Measurements from ENCODE around the gene AGFG2.
A peak's percentile ranks its signal among the peaks of the same experiment; 100 is the strongest.
"Not testable (repeated sequence)": the region's sequence is repeated elsewhere in the genome, so short reads cannot be mapped to it uniquely, and the experiment has no call there.

The AGFG2 gene

DNA sequence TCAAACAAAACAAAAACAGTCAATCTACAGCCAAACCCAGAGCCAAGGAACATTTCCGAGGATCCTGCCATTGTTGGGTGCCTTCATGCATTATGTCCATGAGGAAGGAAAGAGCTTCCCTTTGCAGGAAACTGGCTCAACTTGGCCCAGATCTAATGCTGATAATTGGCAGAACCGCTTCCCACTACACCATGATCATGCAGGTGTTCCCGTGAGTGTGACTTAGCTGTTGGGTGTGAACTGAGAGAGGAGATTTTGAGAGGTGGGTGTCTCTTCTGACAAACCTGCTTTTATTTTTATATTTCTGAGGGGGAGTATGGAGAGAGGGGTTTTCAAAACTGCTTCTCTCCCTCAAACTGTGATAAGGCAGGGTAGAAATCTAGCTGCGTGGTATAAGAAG, 20.1 kb downstream of the AGFG2 start:
- no peak for TF ChIP-seq CTCF (IDR thresholded peaks at IDR 0.05; ENCODE audit: insufficient read depth, low read depth, low read length, missing control alignments)
- no peak for DNase-seq (ENCODE audit: low read depth)
- no peak overlapping the region for H3K4me3 ChIP-seq (ENCODE audit: low read length)

DNA sequence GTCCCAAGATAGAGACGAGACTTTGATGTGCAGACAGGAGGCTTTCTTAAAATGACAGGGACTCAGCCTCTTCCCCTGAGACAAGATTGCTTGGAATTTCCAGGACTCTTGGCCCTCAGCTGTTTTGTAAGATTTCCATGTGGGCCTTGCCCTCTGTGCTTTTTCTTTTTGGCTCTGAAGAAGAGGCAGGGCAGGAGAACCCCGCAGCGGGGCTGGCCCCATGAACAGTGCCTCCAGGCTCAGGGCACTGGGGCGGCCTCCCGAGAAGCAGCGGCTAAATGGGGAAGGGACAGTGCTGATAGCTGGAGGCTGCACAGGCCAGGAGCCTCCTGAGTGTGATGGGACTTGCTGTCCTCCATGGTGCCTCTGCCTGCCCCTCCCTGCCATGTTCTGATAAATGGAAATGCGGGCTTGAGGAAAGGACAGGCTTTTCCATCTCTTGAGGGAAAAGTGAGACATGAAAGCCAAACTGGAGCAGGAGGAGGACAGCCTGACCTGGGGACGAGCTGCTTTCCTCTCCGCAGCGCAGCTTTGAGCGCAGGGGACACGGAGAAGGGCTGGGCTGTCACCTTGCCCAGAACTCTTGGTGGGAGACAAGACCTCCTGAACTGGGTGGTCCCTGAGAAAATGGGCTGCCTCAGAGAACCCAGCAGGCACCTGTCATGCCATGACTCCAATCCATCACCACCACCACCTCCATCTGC, 22.6 kb downstream of the AGFG2 start:
- DNase-seq (ENCODE audit: low read depth) = no peak
- TF ChIP-seq CTCF (IDR thresholded peaks at IDR 0.05; ENCODE audit: insufficient read depth, low read depth, low read length, missing control alignments) = no peak

DNA sequence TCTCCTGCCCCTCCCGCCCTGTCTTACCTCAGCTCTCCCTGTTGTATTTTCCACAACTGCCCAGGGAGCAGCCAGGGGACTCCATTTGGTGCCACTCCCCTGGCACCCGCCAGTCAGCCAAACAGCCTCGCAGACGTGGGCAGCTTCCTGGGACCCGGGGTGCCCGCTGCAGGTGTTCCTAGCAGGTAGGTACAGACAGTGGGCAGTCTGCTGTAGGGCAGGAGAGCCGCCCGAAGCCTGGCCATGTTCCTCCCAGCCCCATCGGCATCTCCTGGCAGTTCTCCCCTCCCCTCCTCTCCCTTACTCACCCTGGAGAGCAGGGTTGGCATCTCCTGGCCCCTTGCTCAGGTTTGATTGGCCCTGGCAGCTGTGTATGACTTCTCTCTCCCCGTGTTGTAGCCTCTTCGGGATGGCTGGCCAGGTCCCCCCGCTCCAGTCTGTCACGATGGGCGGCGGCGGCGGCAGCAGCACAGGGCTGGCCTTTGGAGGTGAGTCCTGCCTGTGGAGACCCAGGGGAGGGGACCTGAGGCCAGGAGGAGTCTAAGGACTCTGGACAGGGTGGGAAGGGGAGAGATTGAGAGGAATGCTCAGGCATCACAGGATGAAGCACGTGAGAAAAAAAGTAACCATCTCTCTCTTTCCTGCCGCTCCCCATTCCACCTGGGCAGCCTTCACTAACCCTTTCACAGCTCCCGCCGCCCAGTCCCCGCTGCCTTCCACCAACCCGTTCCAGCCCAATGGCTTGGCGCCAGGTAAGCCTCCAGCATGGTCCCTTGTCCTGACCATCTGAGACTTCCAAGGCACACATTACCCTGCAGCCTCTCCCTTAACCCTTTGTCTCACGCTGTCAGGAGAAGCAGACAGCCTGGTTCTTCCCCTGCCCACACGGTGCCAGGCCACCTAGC, 23.4 kb downstream of the AGFG2 start:
- no peak for DNase-seq (ENCODE audit: low read depth)
- no peak overlapping the region for H3K4me3 ChIP-seq (ENCODE audit: low read length)
- no peak for TF ChIP-seq CTCF (IDR thresholded peaks at IDR 0.05; ENCODE audit: insufficient read depth, low read depth, low read length, missing control alignments)

More for the DNA sequence above, 22.6 kb downstream of the AGFG2 start:
- H3K4me3 ChIP-seq (ENCODE audit: low read length) = no peak overlapping the region

- no peak overlapping the region for H3K4me3 ChIP-seq (ENCODE audit: low read length)
- TF ChIP-seq CTCF (IDR thresholded peaks at IDR 0.05; ENCODE audit: insufficient read depth, low read depth, low read length, missing control alignments) = no peak
- DNase-seq (ENCODE audit: low read depth) = no peak
Observed at GRCh38 chr7:100563100-100563564, 24.1 kb downstream of the AGFG2 start.

GRCh38 chr7:100563809-100564400, 24.9 kb downstream of the AGFG2 start:
- peak; percentile 77 for DNase-seq (ENCODE audit: low read depth)
- H3K4me3 ChIP-seq (ENCODE audit: low read length) = no peak overlapping the region
- TF ChIP-seq CTCF (IDR thresholded peaks at IDR 0.05; ENCODE audit: insufficient read depth, low read depth, low read length, missing control alignments) = peak; percentile 95

DNA sequence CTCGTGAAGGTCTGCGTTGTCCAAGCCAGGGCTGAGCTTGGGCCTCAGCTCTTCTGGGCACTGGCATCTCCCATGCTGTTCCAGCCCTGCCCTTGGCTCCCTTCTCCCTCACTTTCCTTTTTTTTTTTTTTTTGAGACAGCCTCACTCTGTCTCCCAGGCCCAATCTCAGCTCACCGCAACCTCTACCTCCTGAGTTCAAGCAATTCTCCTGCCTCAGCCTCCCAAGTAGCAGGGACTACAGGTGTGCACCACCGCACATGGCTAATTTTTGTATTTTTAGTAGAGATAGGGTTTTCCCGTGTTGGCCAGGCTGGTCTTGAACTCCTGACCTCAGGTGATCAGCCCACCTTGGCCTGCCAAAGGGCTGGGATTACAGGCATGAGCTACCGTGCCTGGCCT, 25.4 kb downstream of the AGFG2 start:
- DNase-seq (ENCODE audit: low read depth); H3K4me3 ChIP-seq (ENCODE audit: low read length): not testable (repeated sequence)

- no peak for DNase-seq (ENCODE audit: low read depth)
- no peak overlapping the region for H3K4me3 ChIP-seq (ENCODE audit: low read length)
- no peak for TF ChIP-seq CTCF (IDR thresholded peaks at IDR 0.05; ENCODE audit: insufficient read depth, low read depth, low read length, missing control alignments)
Observed at GRCh38 chr7:100565133-100565571, 26.1 kb downstream of the AGFG2 start.
